Measurements from ENCODE around the gene PVALEF. TPM values are rescaled to one million over a fixed set of nuclear protein-coding genes. Genes with fewer than 3 reads are reported as not detected.

The PVALEF gene
- total and polyA plus RNA-seq, 2 of the 8 experiments (the other 6 are each of a cell fraction or from before 2014, with no cell fraction given) = 0.03 TPM; not detected in 1

DNA sequence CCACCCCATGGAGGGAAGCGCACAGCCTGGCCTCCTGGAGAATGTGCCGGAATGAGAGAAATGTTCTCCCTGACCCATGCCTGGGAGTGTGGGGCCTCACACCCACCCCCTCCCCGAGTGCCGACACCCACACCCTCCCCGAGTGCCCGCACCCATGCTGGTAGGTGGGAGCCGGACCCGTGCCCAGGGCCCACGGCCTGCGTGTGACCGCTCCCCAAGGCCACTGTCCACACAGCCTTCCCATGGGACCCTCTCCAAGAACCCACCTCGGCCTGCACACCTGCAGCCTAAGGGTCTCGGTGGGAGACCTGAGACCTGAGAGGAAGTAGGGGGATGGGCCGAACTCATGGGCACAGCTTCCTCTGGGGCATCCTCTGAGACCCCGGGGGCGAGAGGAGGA, 3.3 kb upstream of the PVALEF start (continued):
- TF ChIP-seq TBP (IDR thresholded peaks at IDR 0.05; ENCODE audit: low read depth, low read length) (no peak), BACH1 (IDR thresholded peaks at IDR 0.05; ENCODE audit: low read length) (no peak), PHF8 (conservative IDR thresholded peaks at IDR 0.05; ENCODE audit: low read depth, low read length) (no peak), SP1 (IDR thresholded peaks at IDR 0.05; ENCODE audit: low read depth, low read length) (no peak), KDM4A (IDR thresholded peaks at IDR 0.05; ENCODE audit: low read depth, low read length, severe bottlenecking) (no peak)
- TF ChIP-seq, protein P1, sequence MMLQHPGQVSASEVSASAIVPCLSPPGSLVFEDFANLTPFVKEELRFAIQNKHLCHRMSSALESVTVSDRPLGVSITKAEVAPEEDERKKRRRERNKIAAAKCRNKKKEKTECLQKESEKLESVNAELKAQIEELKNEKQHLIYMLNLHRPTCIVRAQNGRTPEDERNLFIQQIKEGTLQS (IDR thresholded peaks at IDR 0.05; ENCODE audit: insufficient read depth, low read depth, low read length) = no peak
- TF ChIP-seq, protein P2, sequence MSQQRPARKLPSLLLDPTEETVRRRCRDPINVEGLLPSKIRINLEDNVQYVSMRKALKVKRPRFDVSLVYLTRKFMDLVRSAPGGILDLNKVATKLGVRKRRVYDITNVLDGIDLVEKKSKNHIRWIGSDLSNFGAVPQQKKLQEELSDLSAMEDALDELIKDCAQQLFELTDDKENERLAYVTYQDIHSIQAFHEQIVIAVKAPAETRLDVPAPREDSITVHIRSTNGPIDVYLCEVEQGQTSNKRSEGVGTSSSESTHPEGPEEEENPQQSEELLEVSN (IDR thresholded peaks at IDR 0.05) = no peak
